ENCODE measurements around the gene DNAJC15.
A peak's percentile ranks its signal among the peaks of the same experiment; 100 is the strongest.
"Not testable (repeated sequence)": the region's sequence is repeated elsewhere in the genome, so short reads cannot be mapped to it uniquely, and the experiment has no call there.

DNAJC15 gene

GRCh38 chr13:43005460-43006236, 17.7 kb upstream of the DNAJC15 start:
- DNase-seq, result no peak

- DNase-seq, result no peak
Observed at GRCh38 chr13:43006893-43007631, 16.3 kb upstream of the DNAJC15 start.

GRCh38 chr13:43008596-43008995, 14.8 kb upstream of the DNAJC15 start:
- DNase-seq, result no peak

GRCh38 chr13:43009506-43009905, 13.9 kb upstream of the DNAJC15 start:
- DNase-seq, result no peak

- no peak for DNase-seq
Observed at GRCh38 chr13:43014162-43014561, 9.2 kb upstream of the DNAJC15 start.

GRCh38 chr13:43016226-43016625, 7.2 kb upstream of the DNAJC15 start:
- no peak for DNase-seq

- no peak for DNase-seq
Observed at GRCh38 chr13:43019811-43020210, 3.6 kb upstream of the DNAJC15 start.

GRCh38 chr13:43020794-43021193, 2.6 kb upstream of the DNAJC15 start:
- no peak for DNase-seq

- no peak for DNase-seq
Observed at GRCh38 chr13:43021926-43022670, 1.3 kb upstream of the DNAJC15 start.

GRCh38 chr13:43022934-43023288, 475 bp upstream of the DNAJC15 start:
- DNase-seq, result no peak

GRCh38 chr13:43026262-43026661, 2.9 kb downstream of the DNAJC15 start:
- DNase-seq, result no peak

- DNase-seq, result no peak
Observed at GRCh38 chr13:43030548-43030947, 7.2 kb downstream of the DNAJC15 start.

GRCh38 chr13:43031881-43032280, 8.5 kb downstream of the DNAJC15 start:
- no peak for DNase-seq

- DNase-seq, result no peak
Observed at GRCh38 chr13:43033038-43033437, 9.7 kb downstream of the DNAJC15 start.

- no peak for DNase-seq
Observed at GRCh38 chr13:43036351-43037250, 13.2 kb downstream of the DNAJC15 start.

GRCh38 chr13:43039966-43040365, 16.6 kb downstream of the DNAJC15 start:
- DNase-seq, result no peak

GRCh38 chr13:43040581-43041368, 17.4 kb downstream of the DNAJC15 start:
- DNase-seq, result not testable (repeated sequence)

GRCh38 chr13:43041369-43041921, 18.1 kb downstream of the DNAJC15 start:
- DNase-seq, result no peak

- no peak for DNase-seq
Observed at GRCh38 chr13:43042410-43042921, 19.1 kb downstream of the DNAJC15 start.

- no peak for DNase-seq
Observed at GRCh38 chr13:43044720-43045301, 21.4 kb downstream of the DNAJC15 start.

GRCh38 chr13:43045302-43045773, 22.0 kb downstream of the DNAJC15 start:
- DNase-seq, result peak in 1 of 2 donors; percentile 58
